K562 (cell line): ENCODE results near the gene REEP6. TPM values are rescaled to one million over a fixed set of nuclear protein-coding genes. Genes with fewer than 3 reads are reported as not detected.

ENCODE experiments used
- CGGBP1 ChIP-seq: fragments of 250-450 bp; sonication (Bioruptor Pico); IDR thresholded peaks from 2 replicates; pipeline ENCODE4 v1.9.0; 2021; ENCODE audit warnings: mild to moderate bottlenecking
- CREB3L1 ChIP-seq: fragments of 450-650 bp; IDR thresholded peaks from 2 replicates; pipeline ENCODE4 v1.6.1; 2014; ENCODE audit warnings: low read depth, mild to moderate bottlenecking, moderate library complexity, borderline replicate concordance
- ETV6 ChIP-seq, 3 experiments: fragments of 150-350 bp in 1 of 3; sonication (generic) in 1 of 3; formaldehyde crosslinking in 1 of 3; IDR thresholded peaks; 2 replicates each; pipeline versions ENCODE4 v1.6.1 to v1.8.0; 2014 to 2022; ENCODE audit warnings: borderline replicate concordance in 2 of 3, low read depth in 2 of 3, antibody characterized with exemption in 1 of 3, low read length in 1 of 3, mild to moderate bottlenecking in 1 of 3, missing genetic modification reagents in 1 of 3
- GTF2E2 ChIP-seq: fragments of 200-800 bp; sonication (Bioruptor generic); IDR thresholded peaks from 2 replicates; pipeline ENCODE4 v1.6.1; 2016; ENCODE audit warnings: missing genetic modification characterization, missing compliant biosample characterization
- KAT2B ChIP-seq: IDR thresholded peaks from one replicate; pipeline ENCODE4 v1.6.1; 2012; ENCODE audit warnings: low read depth, mild to moderate bottlenecking, control low read depth, inconsistent platforms, low read length, moderate library complexity
- SMAD1 ChIP-seq: fragments of 150-350 bp; IDR thresholded peaks from 2 replicates; pipeline ENCODE4 v1.6.1; 2014; ENCODE audit warnings: low read length, low read depth; ENCODE audit not compliant: partially characterized antibody
- ZNF609 ChIP-seq: sonication (generic); formaldehyde crosslinking; IDR thresholded peaks from 2 replicates; pipeline ENCODE4 v1.8.1; 2023; ENCODE audit warnings: missing genetic modification reagents, mild to moderate bottlenecking, borderline replicate concordance
- polyA plus RNA-seq, 8 experiments: library from polyadenylated mRNA; depleted of rRNA in 4 of 8; stranded (reverse) in 5 of 8; unstranded in 3 of 8; fragments of >200 nt; fragmentation: Nextera tagmentation in 2 of 8; fragmentation: Illumina TruSeq in 1 of 8; extraction: Ambion mirVana in 2 of 8; extraction: Trizol in 1 of 8; gene quantifications; 2 replicates each; pipeline versions ENCODE4 v1.2.1 to v1.2.3, GENCODE V29; 2011 to 2014; ENCODE audit warnings: inconsistent platforms in 1 of 8, missing spikeins in 1 of 8
- total RNA-seq, 7 experiments: library from RNA; depleted of rRNA in 6 of 7; stranded (reverse); fragments of >200 nt in 6 of 7; fragmentation: Illumina TruSeq in 2 of 7; extraction: Trizol in 2 of 7; gene quantifications; 2 replicates each; pipeline versions ENCODE4 v1.2.1 to v1.2.3, GENCODE V29; 2011 to 2021; ENCODE audit warnings: low replicate concordance in 1 of 7
- TF ChIP-seq, protein P1 (sequence below): fragments of 450-650 bp; IDR thresholded peaks from 2 replicates; pipeline ENCODE4 v1.6.1; 2016; ENCODE audit warnings: low read depth

Gene REEP6
- total and polyA plus RNA-seq, 9 of the 15 experiments (the other 6 are each of a cell fraction or from before 2014, with no cell fraction given) = 1.2 to 64.2 (median 12.7) TPM

- no peak for TF ChIP-seq ZNF609
- 0 out of 2 replicates have a peak, but pooled peaks have one; percentile 58 for TF ChIP-seq GTF2E2 (tag)
- no peak for TF ChIP-seq SMAD1
- peak; percentile 70; the same call in 1 of the 2 replicates for TF ChIP-seq CREB3L1
- TF ChIP-seq CGGBP1 (CRISPR knock-in tag) = no peak; the same call in 1 of the 2 replicates
- peak; percentile 24 to 71; a peak in 2 of 4 replicates for TF ChIP-seq ETV6 (IDR thresholded peaks at IDR 0.05; ENCODE audit: borderline replicate concordance in 1 of 2, low read depth in 2 of 2, low read length in 1 of 2)
- TF ChIP-seq ETV6 (CRISPR knock-in tag; IDR thresholded peaks at IDR 0.05; ENCODE audit: borderline replicate concordance) = no peak
- no peak for TF ChIP-seq KAT2B
- TF ChIP-seq, protein P1, sequence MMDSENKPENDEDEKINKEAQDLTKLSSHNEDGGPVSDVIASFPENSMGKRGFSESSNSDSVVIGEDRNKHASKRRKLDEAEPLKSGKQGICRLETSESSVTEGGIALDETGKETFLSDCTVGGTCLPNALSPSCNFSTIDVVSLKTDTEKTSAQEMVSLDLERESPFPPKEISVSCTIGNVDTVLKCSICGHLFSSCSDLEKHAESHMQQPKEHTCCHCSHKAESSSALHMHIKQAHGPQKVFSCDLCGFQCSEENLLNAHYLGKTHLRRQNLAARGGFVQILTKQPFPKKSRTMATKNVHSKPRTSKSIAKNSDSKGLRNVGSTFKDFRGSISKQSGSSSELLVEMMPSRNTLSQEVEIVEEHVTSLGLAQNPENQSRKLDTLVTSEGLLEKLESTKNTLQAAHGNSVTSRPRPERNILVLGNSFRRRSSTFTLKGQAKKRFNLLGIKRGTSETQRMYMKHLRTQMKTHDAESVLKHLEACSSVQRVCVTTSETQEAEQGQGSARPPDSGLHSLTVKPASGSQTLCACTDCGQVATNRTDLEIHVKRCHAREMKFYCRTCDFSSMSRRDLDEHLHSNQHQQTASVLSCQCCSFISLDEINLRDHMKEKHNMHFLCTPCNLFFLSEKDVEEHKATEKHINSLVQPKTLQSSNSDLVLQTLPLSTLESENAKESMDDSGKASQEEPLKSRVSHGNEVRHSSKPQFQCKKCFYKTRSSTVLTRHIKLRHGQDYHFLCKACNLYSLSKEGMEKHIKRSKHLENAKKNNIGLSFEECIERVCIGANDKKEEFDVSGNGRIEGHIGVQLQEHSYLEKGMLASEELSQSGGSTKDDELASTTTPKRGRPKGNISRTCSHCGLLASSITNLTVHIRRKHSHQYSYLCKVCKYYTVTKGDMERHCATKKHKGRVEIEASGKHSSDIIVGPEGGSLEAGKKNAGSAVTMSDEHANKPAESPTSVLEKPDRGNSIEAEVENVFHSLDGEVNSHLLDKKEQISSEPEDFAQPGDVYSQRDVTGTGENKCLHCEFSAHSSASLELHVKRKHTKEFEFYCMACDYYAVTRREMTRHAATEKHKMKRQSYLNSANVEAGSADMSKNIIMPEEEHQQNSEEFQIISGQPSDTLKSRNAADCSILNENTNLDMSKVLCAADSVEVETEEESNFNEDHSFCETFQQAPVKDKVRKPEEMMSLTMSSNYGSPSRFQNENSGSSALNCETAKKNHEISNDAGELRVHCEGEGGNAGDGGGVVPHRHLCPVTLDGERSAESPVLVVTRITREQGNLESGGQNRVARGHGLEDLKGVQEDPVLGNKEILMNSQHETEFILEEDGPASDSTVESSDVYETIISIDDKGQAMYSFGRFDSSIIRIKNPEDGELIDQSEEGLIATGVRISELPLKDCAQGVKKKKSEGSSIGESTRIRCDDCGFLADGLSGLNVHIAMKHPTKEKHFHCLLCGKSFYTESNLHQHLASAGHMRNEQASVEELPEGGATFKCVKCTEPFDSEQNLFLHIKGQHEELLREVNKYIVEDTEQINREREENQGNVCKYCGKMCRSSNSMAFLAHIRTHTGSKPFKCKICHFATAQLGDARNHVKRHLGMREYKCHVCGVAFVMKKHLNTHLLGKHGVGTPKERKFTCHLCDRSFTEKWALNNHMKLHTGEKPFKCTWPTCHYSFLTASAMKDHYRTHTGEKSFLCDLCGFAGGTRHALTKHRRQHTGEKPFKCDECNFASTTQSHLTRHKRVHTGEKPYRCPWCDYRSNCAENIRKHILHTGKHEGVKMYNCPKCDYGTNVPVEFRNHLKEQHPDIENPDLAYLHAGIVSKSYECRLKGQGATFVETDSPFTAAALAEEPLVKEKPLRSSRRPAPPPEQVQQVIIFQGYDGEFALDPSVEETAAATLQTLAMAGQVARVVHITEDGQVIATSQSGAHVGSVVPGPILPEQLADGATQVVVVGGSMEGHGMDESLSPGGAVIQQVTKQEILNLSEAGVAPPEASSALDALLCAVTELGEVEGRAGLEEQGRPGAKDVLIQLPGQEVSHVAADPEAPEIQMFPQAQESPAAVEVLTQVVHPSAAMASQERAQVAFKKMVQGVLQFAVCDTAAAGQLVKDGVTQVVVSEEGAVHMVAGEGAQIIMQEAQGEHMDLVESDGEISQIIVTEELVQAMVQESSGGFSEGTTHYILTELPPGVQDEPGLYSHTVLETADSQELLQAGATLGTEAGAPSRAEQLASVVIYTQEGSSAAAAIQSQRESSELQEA = peak; percentile 72; the same call in 1 of the 2 replicates
Observed at GRCh38 chr19:1478934-1479707, 11.9 kb upstream of the REEP6 start, which contains the start of gene C19orf25 (continued).
